Keratinocyte (primary cell): Measurements from ENCODE around the gene PPEF1. TPM values are rescaled to one million over a fixed set of nuclear protein-coding genes. Genes with fewer than 3 reads are reported as not detected.

ENCODE experiments used
- DNase-seq: peaks from one replicate; pipeline ENCODE4 v3.0.0-alpha.2; 2011; ENCODE audit warnings: low read depth, missing footprints, low spot score
- FAIRE-seq: peaks from 2 replicates; lab custom pipeline; 2011; peaks lifted over from hg19 to GRCh38; lab: Jason Lieb, UNC
- H2AFZ ChIP-seq: 2 replicates; pipeline ENCODE4 v1.6.0; 2012; ENCODE audit warnings: low read length, control low read depth, inconsistent platforms; ENCODE audit not compliant: control insufficient read depth
- H3K27ac ChIP-seq: 2 replicates; pipeline ENCODE4 v1.5.1; 2011; ENCODE audit warnings: low read length; ENCODE audit not compliant: control insufficient read depth, insufficient read depth
- H3K27me3 ChIP-seq: 3 replicates; pipeline ENCODE4 v1.6.0; 2011; ENCODE audit warnings: low read length; ENCODE audit not compliant: control insufficient read depth, insufficient read depth; ENCODE audit errors: extremely low read depth
- H3K36me3 ChIP-seq, 2 experiments: 2 replicates in 1 of 2; 3 replicates in 1 of 2; pipeline ENCODE4 v1.5.1; 2011; ENCODE audit warnings: low read length in 2 of 2, mild to moderate bottlenecking in 1 of 2; ENCODE audit not compliant: control insufficient read depth in 2 of 2, insufficient read depth in 2 of 2; ENCODE audit errors: extremely low read depth in 1 of 2
- H3K4me1 ChIP-seq: 3 replicates; pipeline ENCODE4 v1.5.1; 2011; ENCODE audit warnings: low read length; ENCODE audit not compliant: control insufficient read depth, insufficient read depth; ENCODE audit errors: extremely low read depth
- H3K4me2 ChIP-seq: 3 replicates; pipeline ENCODE4 v1.6.0; 2011; ENCODE audit warnings: low read depth, low read length; ENCODE audit not compliant: control insufficient read depth, insufficient read depth; ENCODE audit errors: extremely low read depth
- H3K4me3 ChIP-seq, 3 experiments: fragments of 200-600 bp in 1 of 3; sonication (generic) in 1 of 3; 2 replicates in 2 of 3; 3 replicates in 1 of 3; pipeline ENCODE4 v1.5.1; 2011 to 2016; ENCODE audit warnings: low read length in 3 of 3, mild to moderate bottlenecking in 3 of 3, control low read depth in 2 of 3, inconsistent platforms in 1 of 3, low read depth in 1 of 3, mixed read lengths in 1 of 3, mixed run types in 1 of 3, moderate library complexity in 1 of 3; ENCODE audit not compliant: control insufficient read depth in 2 of 3, insufficient read depth in 2 of 3; ENCODE audit errors: extremely low read depth in 1 of 3
- H3K79me2 ChIP-seq: 2 replicates; pipeline ENCODE4 v1.6.0; 2012; ENCODE audit warnings: low read length; ENCODE audit not compliant: control insufficient read depth, insufficient read depth
- H3K9ac ChIP-seq: 3 replicates; pipeline ENCODE4 v1.6.0; 2011; ENCODE audit warnings: low read length; ENCODE audit not compliant: control insufficient read depth, insufficient read depth; ENCODE audit errors: extremely low read depth
- H3K9me1 ChIP-seq: 3 replicates; pipeline ENCODE4 v1.6.0; 2011; ENCODE audit warnings: low read length; ENCODE audit not compliant: control insufficient read depth, insufficient read depth; ENCODE audit errors: extremely low read depth
- H3K9me3 ChIP-seq: 2 replicates; pipeline ENCODE4 v1.5.1; 2012; ENCODE audit warnings: low read depth, low read length; ENCODE audit not compliant: control insufficient read depth
- H4K20me1 ChIP-seq: 3 replicates; pipeline ENCODE4 v1.6.0; 2011; ENCODE audit warnings: low read length; ENCODE audit not compliant: control insufficient read depth, insufficient read depth; ENCODE audit errors: extremely low read depth
- EZH2 ChIP-seq: IDR thresholded peaks from one replicate; pipeline ENCODE4 v1.6.1; 2012; ENCODE audit warnings: inconsistent platforms, mild to moderate bottlenecking, low read length, moderate library complexity
- dilution Hi-C: fragments of 300-500 bp; cut with MboI; formaldehyde crosslinking; loops from one replicate; pipeline ENCODE4 v1.7.0; 2020; ENCODE audit warnings: low sequenced_read_pairs; ENCODE audit not compliant: extremely low pct_ligation_motif_present
- polyA plus RNA-seq, 5 experiments: library from polyadenylated mRNA; depleted of rRNA in 3 of 5; stranded (reverse) in 3 of 5; stranded (forward) in 1 of 5; unstranded in 1 of 5; fragments of >200 nt; gene quantifications; 1 replicate in 1 of 5; 2 replicates in 3 of 5; 3 replicates in 1 of 5; pipeline versions ENCODE4 v1.2.1 to v1.2.3, GENCODE V29; 2011 to 2012; ENCODE audit warnings: missing spikeins in 2 of 5, low read depth in 1 of 5, low replicate concordance in 1 of 5
- TF ChIP-seq, protein P1 (sequence below), 3 experiments: IDR thresholded peaks in 1 of 3; conservative IDR thresholded peaks in 1 of 3; optimal IDR thresholded peaks in 1 of 3; 2 replicates in 2 of 3; 3 replicates in 1 of 3; pipeline versions ENCODE3 to v1.5.1; 2011; ENCODE audit warnings: low read length in 3 of 3, mild to moderate bottlenecking in 3 of 3, moderate library complexity in 2 of 3, control low read depth in 1 of 3, inconsistent platforms in 1 of 3; ENCODE audit not compliant: insufficient read depth in 2 of 3; ENCODE audit errors: extremely low read depth in 1 of 3

Gene PPEF1
- polyA plus RNA-seq, 1 donor (not counting 4 experiments of a cell fraction or from before 2014, with no cell fraction given): not detected

DNA sequence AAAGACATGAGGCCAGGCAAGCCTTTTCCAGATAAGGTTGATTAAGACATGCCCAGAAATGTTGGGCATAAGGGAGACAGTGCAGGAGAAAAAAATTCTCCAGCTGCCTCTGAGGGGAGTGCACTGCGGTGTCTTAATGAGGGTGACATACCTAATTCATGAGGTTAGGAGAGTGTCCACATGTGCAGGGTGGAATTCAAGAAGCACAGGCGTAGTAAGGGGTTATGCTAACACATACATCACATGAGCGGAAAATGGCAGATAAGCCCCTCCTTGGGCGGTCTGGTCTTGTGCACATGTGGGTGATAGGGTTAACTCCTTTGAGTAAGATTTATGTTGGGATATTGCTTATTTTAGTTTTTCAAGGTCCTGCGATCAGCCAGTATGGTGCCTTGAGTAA is 154.1 kb downstream of the PPEF1 start:
- no peaks in the 10 kb centered on the region for H3K36me3 ChIP-seq
- no peak overlapping the region for H3K4me2 ChIP-seq
- dilution Hi-C loops: no loop called here
- H3K9me3 ChIP-seq: no peaks in the 10 kb centered on the region
- H3K4me1 ChIP-seq: no peaks in the 10 kb centered on the region
- no peaks in the 10 kb centered on the region for H4K20me1 ChIP-seq
- no peak overlapping the region for H3K9ac ChIP-seq
- H3K4me3 ChIP-seq: no peak overlapping the region
- no peaks in the 10 kb centered on the region for H3K27me3 ChIP-seq
- H3K79me2 ChIP-seq: no peaks in the 10 kb centered on the region
- no peaks in the 10 kb centered on the region for H3K9me1 ChIP-seq
- H2AFZ ChIP-seq: no peak overlapping the region
- DNase-seq (no peak), FAIRE-seq (no peak)
- no peak overlapping the region for H3K27ac ChIP-seq
- TF ChIP-seq, protein P1, sequence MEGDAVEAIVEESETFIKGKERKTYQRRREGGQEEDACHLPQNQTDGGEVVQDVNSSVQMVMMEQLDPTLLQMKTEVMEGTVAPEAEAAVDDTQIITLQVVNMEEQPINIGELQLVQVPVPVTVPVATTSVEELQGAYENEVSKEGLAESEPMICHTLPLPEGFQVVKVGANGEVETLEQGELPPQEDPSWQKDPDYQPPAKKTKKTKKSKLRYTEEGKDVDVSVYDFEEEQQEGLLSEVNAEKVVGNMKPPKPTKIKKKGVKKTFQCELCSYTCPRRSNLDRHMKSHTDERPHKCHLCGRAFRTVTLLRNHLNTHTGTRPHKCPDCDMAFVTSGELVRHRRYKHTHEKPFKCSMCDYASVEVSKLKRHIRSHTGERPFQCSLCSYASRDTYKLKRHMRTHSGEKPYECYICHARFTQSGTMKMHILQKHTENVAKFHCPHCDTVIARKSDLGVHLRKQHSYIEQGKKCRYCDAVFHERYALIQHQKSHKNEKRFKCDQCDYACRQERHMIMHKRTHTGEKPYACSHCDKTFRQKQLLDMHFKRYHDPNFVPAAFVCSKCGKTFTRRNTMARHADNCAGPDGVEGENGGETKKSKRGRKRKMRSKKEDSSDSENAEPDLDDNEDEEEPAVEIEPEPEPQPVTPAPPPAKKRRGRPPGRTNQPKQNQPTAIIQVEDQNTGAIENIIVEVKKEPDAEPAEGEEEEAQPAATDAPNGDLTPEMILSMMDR (optimal IDR thresholded peaks at IDR 0.05 in 1 of 3, IDR thresholded peaks at IDR 0.05 in 1 of 3, conservative IDR thresholded peaks at IDR 0.05 in 1 of 3; ENCODE audit: extremely low read depth in 1 of 3, insufficient read depth in 2 of 3, low read length in 3 of 3): no peak
- TF ChIP-seq EZH2: no peak

DNA sequence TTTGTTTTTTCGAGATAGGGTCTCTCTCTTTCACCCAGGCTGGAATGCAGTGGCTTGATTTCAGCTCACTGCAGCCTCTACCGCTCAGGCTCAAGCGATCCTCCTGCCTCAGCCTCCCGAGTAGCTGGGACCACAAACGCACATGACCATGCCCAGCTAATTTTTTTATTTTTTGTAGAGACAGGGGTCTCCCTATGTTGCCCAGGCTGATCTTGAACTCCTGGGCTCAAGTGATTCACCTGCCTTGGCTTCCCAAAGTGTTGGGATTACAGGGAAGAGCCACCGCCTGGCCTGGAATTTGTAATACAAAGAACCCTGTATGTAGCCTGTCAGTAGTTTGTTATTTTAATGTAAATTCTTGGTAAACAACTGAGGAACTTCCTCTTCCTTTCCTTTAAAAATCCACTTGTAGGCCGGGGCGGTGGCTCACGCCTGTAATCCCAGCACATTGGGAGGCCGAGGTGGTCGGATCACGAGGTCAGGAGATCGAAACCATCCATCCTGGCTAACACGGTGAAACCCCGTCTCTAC is 157.0 kb downstream of the PPEF1 start:
- Histone ChIP-seq H3K27ac (no peak overlapping the region), H2AFZ (no peak overlapping the region), H3K9me3 (no peaks in the 10 kb centered on the region), H3K79me2 (no peaks in the 10 kb centered on the region), H4K20me1 (no peaks in the 10 kb centered on the region), H3K9ac (no peak overlapping the region), H3K9me1 (no peaks in the 10 kb centered on the region), H3K27me3 (no peaks in the 10 kb centered on the region), H3K4me2 (no peak overlapping the region), H3K4me3 (no peak overlapping the region), H3K36me3 (no peaks in the 10 kb centered on the region), H3K4me1 (no peaks in the 10 kb centered on the region)
- no peak for FAIRE-seq
- no peak for TF ChIP-seq EZH2
- TF ChIP-seq, protein P1 (optimal IDR thresholded peaks at IDR 0.05 in 1 of 3, IDR thresholded peaks at IDR 0.05 in 1 of 3, conservative IDR thresholded peaks at IDR 0.05 in 1 of 3; ENCODE audit: extremely low read depth in 1 of 3, insufficient read depth in 2 of 3, low read length in 3 of 3): no peak
- DNase-seq: no peak
- dilution Hi-C loops: no loop called here
